ENCODE results near the gene ACAD10.
"Not testable (repeated sequence)": the region's sequence is repeated elsewhere in the genome, so short reads cannot be mapped to it uniquely, and the experiment has no call there.

DNA sequence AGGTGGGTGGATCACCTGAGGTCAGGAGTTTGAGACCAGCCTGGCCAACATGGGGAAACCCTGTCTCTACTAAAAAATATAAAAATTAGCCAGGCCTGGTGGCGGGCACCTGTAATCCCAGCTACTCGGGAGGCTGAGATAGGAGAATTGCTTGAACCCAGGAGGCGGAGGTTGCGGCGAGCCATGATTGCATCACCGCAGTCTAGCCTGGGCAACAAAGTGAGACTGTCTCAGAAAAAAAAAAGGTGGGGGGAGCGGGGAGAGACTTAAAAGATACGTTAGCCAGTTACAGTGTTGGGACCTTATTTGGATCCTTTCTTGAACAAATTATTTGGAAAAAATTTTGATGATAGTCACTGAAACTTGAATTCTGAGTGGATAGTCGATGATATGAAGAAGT is 53.7 kb downstream of the ACAD10 start:
- TF ChIP-seq EZH2 (optimal IDR thresholded peaks at IDR 0.05; ENCODE audit: low read depth, low read length); CTCF (IDR thresholded peaks at IDR 0.05; ENCODE audit: low read length): not testable (repeated sequence)

All from MM.1S (cell line).